H9 (cell line): ENCODE results near the gene BRAT1. TPM values are rescaled to one million over a fixed set of nuclear protein-coding genes. Genes with fewer than 3 reads are reported as not detected.

Experiments used
- DNase-seq: peaks from one replicate; pipeline ENCODE4 v3.0.0-alpha.2; 2017
- H2AFZ ChIP-seq: one replicate; pipeline ENCODE4 v1.6.1; 2013; ENCODE audit warnings: mild to moderate bottlenecking, low read length, control low read depth, moderate library complexity
- H2AK5ac ChIP-seq: 2 replicates; pipeline ENCODE4 v1.6.1; 2013; ENCODE audit warnings: low read length, control low read depth, mixed read lengths; ENCODE audit not compliant: insufficient read length
- H2BK120ac ChIP-seq: one replicate; pipeline ENCODE4 v1.6.1; 2013; ENCODE audit warnings: low read depth, mild to moderate bottlenecking, low read length, control low read depth, inconsistent platforms; ENCODE audit not compliant: poor library complexity, severe bottlenecking
- H2BK12ac ChIP-seq: 2 replicates; pipeline ENCODE4 v1.6.1; 2013; ENCODE audit warnings: low read length, control low read depth, mixed read lengths, low read depth; ENCODE audit not compliant: insufficient read length
- H2BK15ac ChIP-seq: 2 replicates; pipeline ENCODE4 v1.6.1; 2013; ENCODE audit warnings: low read depth, low read length, control low read depth
- H2BK20ac ChIP-seq: one replicate; pipeline ENCODE4 v1.6.1; 2013; ENCODE audit warnings: low read depth, mild to moderate bottlenecking, low read length, control low read depth, inconsistent platforms; ENCODE audit not compliant: poor library complexity, severe bottlenecking
- H2BK5ac ChIP-seq: 2 replicates; pipeline ENCODE4 v1.6.1; 2013; ENCODE audit warnings: low read length, control low read depth, mixed read lengths; ENCODE audit not compliant: insufficient read length
- H3K14ac ChIP-seq: 2 replicates; pipeline ENCODE4 v1.6.1; 2013; ENCODE audit warnings: low read length, control low read depth; ENCODE audit not compliant: insufficient read depth
- H3K18ac ChIP-seq: 2 replicates; pipeline ENCODE4 v1.6.1; 2013; ENCODE audit warnings: low read depth, mild to moderate bottlenecking, mixed read lengths, low read length, control low read depth; ENCODE audit not compliant: insufficient read length
- H3K23ac ChIP-seq: 2 replicates; pipeline ENCODE4 v1.6.1; 2013; ENCODE audit warnings: low read length, control low read depth, mixed read lengths, low read depth; ENCODE audit not compliant: insufficient read length
- H3K23me2 ChIP-seq: 2 replicates; pipeline ENCODE4 v1.6.1; 2013; ENCODE audit warnings: low read depth, mild to moderate bottlenecking, mixed read lengths, low read length, control low read depth; ENCODE audit not compliant: insufficient read length, poor library complexity, severe bottlenecking
- H3K27ac ChIP-seq: 2 replicates; pipeline ENCODE4 v1.5.1; 2013; ENCODE audit warnings: low read length, control low read depth, mixed read lengths, low read depth; ENCODE audit not compliant: insufficient read length
- H3K27me3 ChIP-seq: 2 replicates; pipeline ENCODE4 v1.6.1; 2013; ENCODE audit warnings: low read length, control low read depth, inconsistent platforms; ENCODE audit not compliant: insufficient read depth
- H3K4ac ChIP-seq: 2 replicates; pipeline ENCODE4 v1.6.1; 2013; ENCODE audit warnings: low read depth, mild to moderate bottlenecking, control low read depth, inconsistent platforms, low read length, moderate library complexity
- H3K4me1 ChIP-seq: 2 replicates; pipeline ENCODE4 v1.6.1; 2013; ENCODE audit warnings: low read length, control low read depth, inconsistent platforms; ENCODE audit not compliant: insufficient read depth
- H3K4me2 ChIP-seq: 2 replicates; pipeline ENCODE4 v1.6.1; 2013; ENCODE audit warnings: low read length, control low read depth, mixed read lengths; ENCODE audit not compliant: insufficient read length, insufficient read depth
- H3K56ac ChIP-seq: 2 replicates; pipeline ENCODE4 v1.6.1; 2013; ENCODE audit warnings: low read depth, mild to moderate bottlenecking, mixed read lengths, low read length, control low read depth; ENCODE audit not compliant: insufficient read length
- H3K79me1 ChIP-seq: 2 replicates; pipeline ENCODE4 v1.6.1; 2013; ENCODE audit warnings: low read depth, mild to moderate bottlenecking, moderate library complexity, low read length, control low read depth, inconsistent platforms; ENCODE audit not compliant: insufficient read depth, poor library complexity, severe bottlenecking
- H3K79me2 ChIP-seq: 2 replicates; pipeline ENCODE4 v1.6.1; 2013; ENCODE audit warnings: low read length, control low read depth, inconsistent platforms; ENCODE audit not compliant: insufficient read depth
- H3K9ac ChIP-seq: 2 replicates; pipeline ENCODE4 v1.6.1; 2013; ENCODE audit warnings: low read length, control low read depth, mixed read lengths; ENCODE audit not compliant: insufficient read length; ENCODE audit errors: extremely low read depth
- H3K9me3 ChIP-seq: one replicate; pipeline ENCODE4 v1.6.1; 2013; ENCODE audit warnings: low read depth, low read length, inconsistent platforms; ENCODE audit not compliant: control insufficient read depth
- H3T11ph ChIP-seq: one replicate; pipeline ENCODE4 v1.6.1; 2013; ENCODE audit warnings: mild to moderate bottlenecking, low read length, control low read depth, inconsistent platforms
- H4K20me1 ChIP-seq: one replicate; pipeline ENCODE4 v1.6.1; 2013; ENCODE audit not compliant: control insufficient read depth, insufficient read length, insufficient read depth
- H4K5ac ChIP-seq: 2 replicates; pipeline ENCODE4 v1.6.1; 2013; ENCODE audit warnings: low read depth, mild to moderate bottlenecking, mixed read lengths, low read length, control low read depth; ENCODE audit not compliant: insufficient read length
- H4K8ac ChIP-seq: replicated peaks from 2 replicates; pipeline ENCODE4 v1.6.1; 2013; ENCODE audit warnings: low read length, control low read depth, mixed read lengths, low read depth; ENCODE audit not compliant: insufficient read length
- H4K91ac ChIP-seq: 2 replicates; pipeline ENCODE4 v1.6.1; 2013; ENCODE audit warnings: low read depth, mild to moderate bottlenecking, moderate library complexity, mixed read lengths, low read length, control low read depth; ENCODE audit not compliant: insufficient read length
- H3K27ac Mint-ChIP-seq, 3 experiments: 2 replicates in 2 of 3; 3 replicates in 1 of 3; pipeline ENCODE4 v1.8.0; 2020 to 2021; ENCODE audit warnings: mixed read lengths in 3 of 3, mild to moderate bottlenecking in 1 of 3, moderate library complexity in 1 of 3
- H3K27me3 Mint-ChIP-seq: 2 replicates; pipeline ENCODE4 v1.8.0; 2021; ENCODE audit warnings: low read depth, mild to moderate bottlenecking, moderate library complexity, mixed read lengths
- H3K36me3 Mint-ChIP-seq, 3 experiments: 2 replicates in 2 of 3; 3 replicates in 1 of 3; pipeline ENCODE4 v1.8.0; 2020 to 2021; ENCODE audit warnings: low read depth in 3 of 3, mixed read lengths in 3 of 3; ENCODE audit not compliant: insufficient read depth in 1 of 3
- H3K4me1 Mint-ChIP-seq, 2 experiments: 2 replicates each; pipeline ENCODE4 v1.8.0; 2020; ENCODE audit warnings: mixed read lengths in 2 of 2
- H3K4me3 Mint-ChIP-seq, 2 experiments: 2 replicates in 1 of 2; 3 replicates in 1 of 2; pipeline ENCODE4 v1.8.0; 2020 to 2021; ENCODE audit warnings: mild to moderate bottlenecking in 2 of 2, mixed read lengths in 2 of 2, moderate library complexity in 1 of 2
- H3K9me3 Mint-ChIP-seq, 2 experiments: 2 replicates in 1 of 2; 3 replicates in 1 of 2; pipeline ENCODE4 v1.8.0; 2020; ENCODE audit warnings: mild to moderate bottlenecking in 2 of 2, mixed read lengths in 2 of 2, moderate library complexity in 1 of 2
- WGBS: extraction: QIAGEN DNeasy Blood & Tissue Kit; methylation state at CpG from one replicate; pipeline ENCODE4 v1.1.7; 2013; ENCODE audit warnings: missing lambda C conversion rate, low lambda C conversion rate, mixed read lengths; ENCODE audit not compliant: insufficient read length; ENCODE audit errors: extremely low coverage; 5-methylcytosine and 5-hydroxymethylcytosine counted together
- total RNA-seq: library from RNA; stranded (reverse); gene quantifications from 2 replicates; pipeline ENCODE4 v1.2.1, GENCODE V29; 2021
- TF ChIP-seq, protein P1 (sequence below): fragments of 200-600 bp; sonication (generic); conservative IDR thresholded peaks from 3 replicates; pipeline ENCODE4 v1.8.0; 2021; ENCODE audit warnings: antibody characterized with exemption, mild to moderate bottlenecking

The BRAT1 gene
- total RNA-seq, 1 experiment from 2014 or later, result 41.2 TPM

DNA sequence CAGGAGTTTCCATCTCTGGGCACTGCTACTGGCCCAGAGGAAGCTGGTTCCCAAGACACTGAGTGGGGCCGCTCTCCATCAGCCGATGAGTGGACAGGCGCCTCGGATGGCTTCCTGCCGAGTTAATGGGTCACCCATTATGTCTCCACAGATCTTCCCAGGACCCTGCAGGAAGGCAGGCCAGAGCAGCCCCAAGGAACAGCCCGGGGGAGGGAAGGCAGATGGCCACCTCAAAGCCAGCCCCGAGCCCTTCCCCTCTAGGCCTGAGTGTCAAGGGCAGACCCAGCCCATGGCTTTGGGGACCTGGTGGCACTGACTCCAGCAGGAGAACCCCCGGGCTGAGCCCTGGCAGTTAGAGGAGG lies 39.1 kb downstream of the BRAT1 start:
- Histone ChIP-seq H3K4ac (no peak overlapping the region), H4K91ac (no peak overlapping the region), H4K20me1 (no peaks in the 10 kb centered on the region), H2BK12ac (no peak overlapping the region), H3K14ac (no peak overlapping the region; the same call in 1 of the 2 replicates), H3K23me2 (peaks cover 13% of the 10 kb centered on the region), H3K4me2 (no peak overlapping the region), H3K27ac (no peak overlapping the region), H3K56ac (no peak overlapping the region), H2BK5ac (no peak overlapping the region), H3K23ac (no peak overlapping the region), H3T11ph (no peak overlapping the region), H3K79me2 (no peaks in the 10 kb centered on the region), H3K9ac (no peak overlapping the region), H4K5ac (no peak overlapping the region), H3K4me1 (peaks cover 4% of the 10 kb centered on the region; the same call in 1 of the 2 replicates), H4K8ac (no peak overlapping the region), H3K18ac (no peak overlapping the region), H2BK120ac (no peak overlapping the region), H3K27me3 (no peaks in the 10 kb centered on the region; the same call in 1 of the 2 replicates), H2AK5ac (no peak overlapping the region), H3K79me1 (no peaks in the 10 kb centered on the region), H2BK20ac (no peak overlapping the region), H2AFZ (no peak overlapping the region), H3K9me3 (no peaks in the 10 kb centered on the region), H2BK15ac (no peak overlapping the region)
- no peaks in the 10 kb centered on the region for H3K9me3 Mint-ChIP-seq
- no peak overlapping the region for H3K4me3 Mint-ChIP-seq
- no peak overlapping the region for H3K27ac Mint-ChIP-seq
- WGBS, result no CpG with 5 or more reads among the region's 8 CpGs
- no peak for DNase-seq
- TF ChIP-seq, protein P1, sequence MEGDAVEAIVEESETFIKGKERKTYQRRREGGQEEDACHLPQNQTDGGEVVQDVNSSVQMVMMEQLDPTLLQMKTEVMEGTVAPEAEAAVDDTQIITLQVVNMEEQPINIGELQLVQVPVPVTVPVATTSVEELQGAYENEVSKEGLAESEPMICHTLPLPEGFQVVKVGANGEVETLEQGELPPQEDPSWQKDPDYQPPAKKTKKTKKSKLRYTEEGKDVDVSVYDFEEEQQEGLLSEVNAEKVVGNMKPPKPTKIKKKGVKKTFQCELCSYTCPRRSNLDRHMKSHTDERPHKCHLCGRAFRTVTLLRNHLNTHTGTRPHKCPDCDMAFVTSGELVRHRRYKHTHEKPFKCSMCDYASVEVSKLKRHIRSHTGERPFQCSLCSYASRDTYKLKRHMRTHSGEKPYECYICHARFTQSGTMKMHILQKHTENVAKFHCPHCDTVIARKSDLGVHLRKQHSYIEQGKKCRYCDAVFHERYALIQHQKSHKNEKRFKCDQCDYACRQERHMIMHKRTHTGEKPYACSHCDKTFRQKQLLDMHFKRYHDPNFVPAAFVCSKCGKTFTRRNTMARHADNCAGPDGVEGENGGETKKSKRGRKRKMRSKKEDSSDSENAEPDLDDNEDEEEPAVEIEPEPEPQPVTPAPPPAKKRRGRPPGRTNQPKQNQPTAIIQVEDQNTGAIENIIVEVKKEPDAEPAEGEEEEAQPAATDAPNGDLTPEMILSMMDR, result no peak
- peaks cover 26% of the 10 kb centered on the region for H3K27me3 Mint-ChIP-seq
- no peaks in the 10 kb centered on the region for H3K36me3 Mint-ChIP-seq
- H3K4me1 Mint-ChIP-seq, result peaks cover 33 to 41% of the 10 kb centered on the region in 2 experiments
